Endodermal cell (in vitro differentiated cells): ENCODE data around the gene UNC93A. TPM values are rescaled to one million over a fixed set of nuclear protein-coding genes. Genes with fewer than 3 reads are reported as not detected.

Source experiments
- DNase-seq: peaks from one replicate; pipeline ENCODE4 v3.0.0-alpha.2; 2017
- H3K27ac ChIP-seq: 2 replicates; pipeline ENCODE4 v1.5.1; 2013; ENCODE audit warnings: mild to moderate bottlenecking, low read depth, low read length, moderate library complexity
- H3K27me3 ChIP-seq: 2 replicates; pipeline ENCODE4 v1.6.1; 2013; ENCODE audit warnings: mild to moderate bottlenecking, low read length, moderate library complexity; ENCODE audit not compliant: insufficient read depth, control insufficient read depth, poor library complexity, severe bottlenecking
- H3K36me3 ChIP-seq: 2 replicates; pipeline ENCODE4 v1.7.0; 2013; ENCODE audit warnings: mild to moderate bottlenecking, low read length, moderate library complexity; ENCODE audit not compliant: control insufficient read depth, insufficient read depth
- H3K4me1 ChIP-seq: one replicate; pipeline ENCODE4 v1.7.0; 2013; ENCODE audit warnings: low read length; ENCODE audit not compliant: control insufficient read depth, insufficient read depth
- H3K4me3 ChIP-seq: 2 replicates; pipeline ENCODE4 v1.5.1; 2013; ENCODE audit warnings: mild to moderate bottlenecking, low read length, moderate library complexity
- H3K9ac ChIP-seq: 2 replicates; pipeline ENCODE4 v1.6.1; 2013; ENCODE audit warnings: mild to moderate bottlenecking, low read length, moderate library complexity; ENCODE audit not compliant: poor library complexity, severe bottlenecking; ENCODE audit errors: extremely low read depth
- H3K9me3 ChIP-seq: 2 replicates; pipeline ENCODE4 v1.6.1; 2013; ENCODE audit warnings: mild to moderate bottlenecking, low read length, moderate library complexity; ENCODE audit not compliant: control insufficient read depth
- H3K27ac Mint-ChIP-seq: 2 replicates; pipeline ENCODE4 v1.8.0; 2020; ENCODE audit warnings: mixed read lengths
- H3K27me3 Mint-ChIP-seq: 2 replicates; pipeline ENCODE4 v1.8.0; 2021; ENCODE audit warnings: mild to moderate bottlenecking, mixed read lengths; ENCODE audit not compliant: insufficient read depth
- H3K36me3 Mint-ChIP-seq: 2 replicates; pipeline ENCODE4 v1.8.0; 2020; ENCODE audit warnings: low read depth, mixed read lengths
- H3K4me1 Mint-ChIP-seq: 2 replicates; pipeline ENCODE4 v1.8.0; 2020; ENCODE audit warnings: mixed read lengths
- H3K4me3 Mint-ChIP-seq: 2 replicates; pipeline ENCODE4 v1.8.0; 2020; ENCODE audit warnings: mild to moderate bottlenecking, moderate library complexity, mixed read lengths
- H3K9me3 Mint-ChIP-seq: 2 replicates; pipeline ENCODE4 v1.8.0; 2020; ENCODE audit warnings: mild to moderate bottlenecking, mixed read lengths
- WGBS, 2 experiments: methylation state at CpG; one replicate each; pipeline versions ENCODE4 v1.1.5 to v1.1.7; 2013; ENCODE audit warnings: missing lambda C conversion rate in 2 of 2, mixed read lengths in 1 of 2; ENCODE audit not compliant: insufficient coverage in 1 of 2, insufficient read length in 1 of 2; 5-methylcytosine and 5-hydroxymethylcytosine counted together
- total RNA-seq, 2 donors: library from RNA; stranded (reverse); fragmentation: NEBNext Ultra II Directional in 1 of 2; extraction: Animal tissue kit (Norgen Biotek cat#: 25700) in 1 of 2; gene quantifications; 2 replicates in 1 of 2; 3 replicates in 1 of 2; pipeline ENCODE4 v1.2.1, GENCODE V29; 2021
- TF ChIP-seq, protein P1 (sequence below): fragments of 200-600 bp; sonication (generic); conservative IDR thresholded peaks from 2 replicates; pipeline ENCODE4 v1.5.0; 2021; ENCODE audit warnings: antibody characterized with exemption, mild to moderate bottlenecking

UNC93A gene
- total RNA-seq, 2 donors from 2014 or later, result 2.0 to 4.0 TPM

DNA sequence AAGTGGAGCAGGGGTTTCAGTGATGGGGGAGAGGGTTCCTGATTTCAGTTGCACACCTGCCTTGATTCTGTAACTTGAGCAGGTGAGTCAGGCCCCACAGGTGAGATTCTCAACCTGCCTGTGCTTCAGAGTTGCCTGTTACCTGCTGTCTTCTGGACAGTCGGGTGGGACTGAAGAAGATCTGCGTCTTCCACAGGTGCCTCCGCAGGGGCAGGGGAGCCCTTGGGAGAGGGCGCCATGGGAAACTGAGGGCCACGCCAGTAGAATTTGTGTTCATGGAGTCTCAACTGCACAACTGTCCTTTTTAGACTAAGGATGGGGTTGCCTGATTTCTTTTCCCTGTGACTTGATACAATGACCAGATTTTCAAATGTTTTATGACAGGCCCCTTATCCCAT, 5.2 kb downstream of the UNC93A start:
- Histone ChIP-seq H3K9me3 (peaks cover 7% of the 10 kb centered on the region), H3K27me3 (no peaks in the 10 kb centered on the region), H3K36me3 (no peaks in the 10 kb centered on the region), H3K9ac (no peak overlapping the region), H3K4me3 (no peak overlapping the region), H3K4me1 (no peaks in the 10 kb centered on the region), H3K27ac (no peak overlapping the region)
- DNase-seq, result peak; percentile 7
- TF ChIP-seq, protein P1, sequence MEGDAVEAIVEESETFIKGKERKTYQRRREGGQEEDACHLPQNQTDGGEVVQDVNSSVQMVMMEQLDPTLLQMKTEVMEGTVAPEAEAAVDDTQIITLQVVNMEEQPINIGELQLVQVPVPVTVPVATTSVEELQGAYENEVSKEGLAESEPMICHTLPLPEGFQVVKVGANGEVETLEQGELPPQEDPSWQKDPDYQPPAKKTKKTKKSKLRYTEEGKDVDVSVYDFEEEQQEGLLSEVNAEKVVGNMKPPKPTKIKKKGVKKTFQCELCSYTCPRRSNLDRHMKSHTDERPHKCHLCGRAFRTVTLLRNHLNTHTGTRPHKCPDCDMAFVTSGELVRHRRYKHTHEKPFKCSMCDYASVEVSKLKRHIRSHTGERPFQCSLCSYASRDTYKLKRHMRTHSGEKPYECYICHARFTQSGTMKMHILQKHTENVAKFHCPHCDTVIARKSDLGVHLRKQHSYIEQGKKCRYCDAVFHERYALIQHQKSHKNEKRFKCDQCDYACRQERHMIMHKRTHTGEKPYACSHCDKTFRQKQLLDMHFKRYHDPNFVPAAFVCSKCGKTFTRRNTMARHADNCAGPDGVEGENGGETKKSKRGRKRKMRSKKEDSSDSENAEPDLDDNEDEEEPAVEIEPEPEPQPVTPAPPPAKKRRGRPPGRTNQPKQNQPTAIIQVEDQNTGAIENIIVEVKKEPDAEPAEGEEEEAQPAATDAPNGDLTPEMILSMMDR, result no peak
- Mint-ChIP-seq H3K36me3 (peaks cover 6% of the 10 kb centered on the region), H3K9me3 (peaks cover 10% of the 10 kb centered on the region), H3K4me3 (no peak overlapping the region), H3K4me1 (peaks cover 10% of the 10 kb centered on the region), H3K27me3 (peaks cover 9% of the 10 kb centered on the region), H3K27ac (no peak overlapping the region)
- WGBS, 2 experiments, result 91 to 92% methylated on average over 5 of the region's 5 CpGs

DNA sequence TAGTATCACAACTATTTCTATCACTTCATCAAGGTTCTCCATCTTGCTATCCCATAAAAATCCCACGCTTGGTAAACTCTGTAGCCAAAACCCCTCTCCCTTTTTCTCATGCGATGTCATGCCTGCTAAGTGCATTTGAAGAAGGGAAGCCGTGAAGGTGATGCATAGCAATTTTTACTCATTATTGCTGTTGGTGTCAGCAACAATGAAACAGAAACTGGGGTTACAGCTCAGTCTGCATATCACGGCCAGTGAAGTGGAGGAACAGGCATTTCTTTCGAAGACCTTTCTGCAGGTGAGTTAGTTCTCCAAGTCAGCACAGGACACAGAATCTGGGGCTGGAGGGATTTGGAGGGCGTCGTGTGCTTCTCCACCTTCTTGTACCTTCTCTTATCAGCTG, 5.8 kb downstream of the UNC93A start:
- peaks cover 9% of the 10 kb centered on the region for H3K27me3 Mint-ChIP-seq
- TF ChIP-seq, protein P1, result no peak
- no peak overlapping the region for H3K9ac ChIP-seq
- peaks cover 10% of the 10 kb centered on the region for H3K9me3 Mint-ChIP-seq
- no peak overlapping the region for H3K27ac ChIP-seq
- H3K4me1 ChIP-seq, result no peaks in the 10 kb centered on the region
- no peaks in the 10 kb centered on the region for H3K27me3 ChIP-seq
- peaks cover 6% of the 10 kb centered on the region for H3K36me3 Mint-ChIP-seq
- H3K4me1 Mint-ChIP-seq, result peaks cover 6% of the 10 kb centered on the region
- no peak overlapping the region for H3K4me3 ChIP-seq
- no peak overlapping the region for H3K27ac Mint-ChIP-seq
- H3K4me3 Mint-ChIP-seq, result no peak overlapping the region
- peak; percentile 10 for DNase-seq
- H3K36me3 ChIP-seq, result no peaks in the 10 kb centered on the region
- peaks cover 7% of the 10 kb centered on the region for H3K9me3 ChIP-seq
- WGBS, 2 experiments, result 87 to 100% methylated on average over 3 to 7 of the region's 7 CpGs

DNA sequence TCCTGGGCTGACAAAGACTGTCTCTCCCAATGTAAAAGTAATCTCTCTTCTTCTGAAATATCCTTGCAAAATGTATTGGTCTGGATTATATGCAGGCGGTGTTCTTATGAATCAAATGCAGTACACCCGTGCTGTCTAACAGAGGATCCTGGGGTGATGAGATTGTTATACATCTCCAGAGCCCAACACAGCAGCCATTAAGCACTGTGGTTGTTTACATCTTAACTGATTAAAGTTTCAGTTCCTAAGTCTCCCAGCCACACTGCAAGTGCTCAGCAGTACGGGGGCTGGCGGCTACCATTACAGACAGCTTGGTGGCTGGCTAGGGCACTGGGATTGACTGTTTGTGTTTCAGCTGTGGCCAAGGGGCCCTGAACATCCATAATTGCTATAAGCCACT, 7.0 kb downstream of the UNC93A start:
- Mint-ChIP-seq H3K27ac (no peak overlapping the region), H3K36me3 (peaks cover 6% of the 10 kb centered on the region), H3K9me3 (peaks cover 10% of the 10 kb centered on the region), H3K27me3 (peaks cover 9% of the 10 kb centered on the region), H3K4me3 (no peak overlapping the region), H3K4me1 (no peaks in the 10 kb centered on the region)
- Histone ChIP-seq H3K27ac (no peak overlapping the region), H3K4me1 (no peaks in the 10 kb centered on the region), H3K36me3 (no peaks in the 10 kb centered on the region), H3K9me3 (peaks cover 7% of the 10 kb centered on the region), H3K4me3 (no peak overlapping the region), H3K27me3 (no peaks in the 10 kb centered on the region), H3K9ac (no peak overlapping the region)
- TF ChIP-seq, protein P1, result no peak
- no peak for DNase-seq
- 98 to 100% methylated on average over 2 to 4 of the region's 4 CpGs for WGBS, 2 experiments
